Right lung (tissue), 5 donors: ENCODE measurements around the gene KIRREL3. TPM values are rescaled to one million over a fixed set of nuclear protein-coding genes. Genes with fewer than 3 reads are reported as not detected.

Experiments
- DNase-seq, 2 donors: peaks; one replicate each; pipeline ENCODE4 v3.0.0-alpha.2; 2013
- polyA plus RNA-seq, 5 donors: library from polyadenylated mRNA; unstranded; fragments of 120-200 nt; gene quantifications; one replicate each; pipeline versions ENCODE4 v1.2.1 to v1.2.3, GENCODE V29; 2013; ENCODE audit warnings: inconsistent platforms in 1 of 5, low replicate concordance in 1 of 5; ENCODE audit not compliant: insufficient read length in 5 of 5, insufficient read depth in 1 of 5

The KIRREL3 gene
- polyA plus RNA-seq, 5 donors, result 1.1 to 3.0 (median 2.1) TPM

GRCh38 chr11:126423743-126424142, 576.8 kb downstream of the KIRREL3 start:
- DNase-seq, result no peak

GRCh38 chr11:126423154-126423553, 577.4 kb downstream of the KIRREL3 start:
- no peak for DNase-seq

- no peak for DNase-seq
Measured at GRCh38 chr11:126422446-126422845, 578.1 kb downstream of the KIRREL3 start.

GRCh38 chr11:126421271-126421671, 579.3 kb downstream of the KIRREL3 start:
- peak in 1 of 2 donors; percentile 29 for DNase-seq

- DNase-seq, result peak in 1 of 2 donors; percentile 29
Measured at GRCh38 chr11:126420698-126421256, 579.8 kb downstream of the KIRREL3 start.

GRCh38 chr11:126419801-126420697, 580.5 kb downstream of the KIRREL3 start:
- DNase-seq, result peak; percentile 66 to 72

- DNase-seq, result no peak
Measured at GRCh38 chr11:126418887-126419286, 581.7 kb downstream of the KIRREL3 start.

- no peak for DNase-seq
Measured at GRCh38 chr11:126417091-126417862, 583.3 kb downstream of the KIRREL3 start.

- peak; percentile 88 to 89 for DNase-seq
Measured at GRCh38 chr11:126416542-126417090, 584.0 kb downstream of the KIRREL3 start.

GRCh38 chr11:126415669-126416420, 584.7 kb downstream of the KIRREL3 start:
- DNase-seq, result peak; percentile 95 to 97

- peak; percentile 94 to 97 for DNase-seq
Measured at GRCh38 chr11:126415128-126415527, 585.4 kb downstream of the KIRREL3 start.

GRCh38 chr11:126414615-126415014, 586.0 kb downstream of the KIRREL3 start:
- DNase-seq, result no peak

GRCh38 chr11:126413843-126414405, 586.6 kb downstream of the KIRREL3 start:
- no peak for DNase-seq

- DNase-seq, result no peak
Measured at GRCh38 chr11:126413426-126413825, 587.1 kb downstream of the KIRREL3 start.

GRCh38 chr11:126411971-126412381, 588.6 kb downstream of the KIRREL3 start:
- no peak for DNase-seq

GRCh38 chr11:126410649-126411048, 589.9 kb downstream of the KIRREL3 start:
- no peak for DNase-seq

GRCh38 chr11:126409620-126409985, 591.0 kb downstream of the KIRREL3 start:
- DNase-seq, result no peak

- DNase-seq, result no peak
Measured at GRCh38 chr11:126408901-126409619, 591.5 kb downstream of the KIRREL3 start.

GRCh38 chr11:126408496-126408895, 592.1 kb downstream of the KIRREL3 start:
- DNase-seq, result no peak

GRCh38 chr11:126407682-126408288, 592.8 kb downstream of the KIRREL3 start:
- no peak for DNase-seq
